SJCRH30 (cell line): Measurements from ENCODE around the gene DERL2. TPM values are rescaled to one million over a fixed set of nuclear protein-coding genes. Genes with fewer than 3 reads are reported as not detected.

Experiments used
- DNase-seq, 2 experiments: peaks; one replicate each; pipeline ENCODE4 v3.0.0-alpha.2; 2015 to 2020
- H3K27ac ChIP-seq: fragments of 250-450 bp; sonication (Bioruptor Pico); 2 replicates; pipeline ENCODE4 v1.5.1; 2020; ENCODE audit warnings: mild to moderate bottlenecking, moderate library complexity
- H3K27me3 ChIP-seq: fragments of 250-450 bp; sonication (Bioruptor Pico); 2 replicates; pipeline ENCODE4 v1.5.1; 2020; ENCODE audit warnings: mild to moderate bottlenecking, moderate library complexity
- H3K36me3 ChIP-seq: fragments of 250-450 bp; sonication (Bioruptor Pico); 2 replicates; pipeline ENCODE4 v1.5.1; 2020; ENCODE audit warnings: mild to moderate bottlenecking, moderate library complexity
- H3K4me1 ChIP-seq: fragments of 250-450 bp; sonication (Bioruptor Pico); 2 replicates; pipeline ENCODE4 v1.5.1; 2020; ENCODE audit warnings: mild to moderate bottlenecking, moderate library complexity
- H3K4me3 ChIP-seq: fragments of 250-450 bp; sonication (Bioruptor Pico); 2 replicates; pipeline ENCODE4 v1.5.1; 2020; ENCODE audit warnings: mild to moderate bottlenecking, moderate library complexity
- H3K9me3 ChIP-seq: fragments of 250-450 bp; sonication (Bioruptor Pico); replicated peaks from 2 replicates; pipeline ENCODE4 v1.5.1; 2020; ENCODE audit warnings: mild to moderate bottlenecking, moderate library complexity
- total RNA-seq: library from RNA; depleted of rRNA; stranded (reverse); fragments of >200 nt; shearing (Covaris generic); gene quantifications from 2 replicates; pipeline ENCODE4 v1.2.3, GENCODE V29; 2014

DERL2 gene
- total RNA-seq, 1 experiment from 2014 or later = 53.3 TPM

- H3K27me3 ChIP-seq = no peaks in the 10 kb centered on the region
- no peak overlapping the region for H3K27ac ChIP-seq
- no peaks in the 10 kb centered on the region for H3K9me3 ChIP-seq
- no peaks in the 10 kb centered on the region for H3K36me3 ChIP-seq
- H3K4me3 ChIP-seq = no peak overlapping the region
- H3K4me1 ChIP-seq = peaks cover 3% of the 10 kb centered on the region
- no peak for DNase-seq
Observed at GRCh38 chr17:5511401-5512225, 25.6 kb upstream of the DERL2 start.

- H3K4me1 ChIP-seq = no peaks in the 10 kb centered on the region; the same call in 1 of the 2 replicates
- no peaks in the 10 kb centered on the region for H3K36me3 ChIP-seq
- no peak overlapping the region for H3K4me3 ChIP-seq
- H3K27ac ChIP-seq = no peak overlapping the region
- no peak for DNase-seq
- H3K27me3 ChIP-seq = no peaks in the 10 kb centered on the region
- no peaks in the 10 kb centered on the region for H3K9me3 ChIP-seq
Observed at GRCh38 chr17:5510771-5511170, 24.8 kb upstream of the DERL2 start.

GRCh38 chr17:5509482-5509881 is 23.5 kb upstream of the DERL2 start:
- DNase-seq = no peak
- Histone ChIP-seq H3K27ac (no peak overlapping the region), H3K9me3 (no peaks in the 10 kb centered on the region), H3K27me3 (no peaks in the 10 kb centered on the region), H3K36me3 (no peaks in the 10 kb centered on the region), H3K4me3 (no peak overlapping the region), H3K4me1 (no peaks in the 10 kb centered on the region)

- no peaks in the 10 kb centered on the region for H3K27me3 ChIP-seq
- no peak overlapping the region for H3K27ac ChIP-seq
- H3K4me1 ChIP-seq = no peaks in the 10 kb centered on the region
- no peaks in the 10 kb centered on the region for H3K9me3 ChIP-seq
- no peak overlapping the region for H3K4me3 ChIP-seq
- H3K36me3 ChIP-seq = no peaks in the 10 kb centered on the region
- no peak for DNase-seq
Observed at GRCh38 chr17:5508810-5509209, 22.8 kb upstream of the DERL2 start.

GRCh38 chr17:5506307-5506706 is 20.3 kb upstream of the DERL2 start:
- Histone ChIP-seq H3K4me3 (no peak overlapping the region), H3K27ac (no peak overlapping the region), H3K27me3 (no peaks in the 10 kb centered on the region), H3K4me1 (no peaks in the 10 kb centered on the region), H3K9me3 (no peaks in the 10 kb centered on the region), H3K36me3 (no peaks in the 10 kb centered on the region)
- DNase-seq = no peak

GRCh38 chr17:5502552-5502951 is 16.6 kb upstream of the DERL2 start:
- no peaks in the 10 kb centered on the region for H3K36me3 ChIP-seq
- no peaks in the 10 kb centered on the region for H3K9me3 ChIP-seq
- no peaks in the 10 kb centered on the region for H3K27me3 ChIP-seq
- DNase-seq = no peak
- H3K4me3 ChIP-seq = no peak overlapping the region
- no peaks in the 10 kb centered on the region for H3K4me1 ChIP-seq
- no peak overlapping the region for H3K27ac ChIP-seq

- Histone ChIP-seq H3K4me3 (no peak overlapping the region), H3K9me3 (no peaks in the 10 kb centered on the region), H3K27me3 (no peaks in the 10 kb centered on the region), H3K36me3 (no peaks in the 10 kb centered on the region), H3K27ac (no peak overlapping the region), H3K4me1 (no peaks in the 10 kb centered on the region)
- DNase-seq = no peak
Observed at GRCh38 chr17:5501685-5502084, 15.7 kb upstream of the DERL2 start.

GRCh38 chr17:5500589-5501391 is 14.8 kb upstream of the DERL2 start:
- Histone ChIP-seq H3K4me3 (peak overlapping the region; percentile 65), H3K27me3 (no peaks in the 10 kb centered on the region), H3K27ac (no peak overlapping the region), H3K9me3 (no peaks in the 10 kb centered on the region), H3K4me1 (no peaks in the 10 kb centered on the region), H3K36me3 (no peaks in the 10 kb centered on the region)
- peak; percentile 92 to 93 for DNase-seq

GRCh38 chr17:5500247-5500588 is 14.2 kb upstream of the DERL2 start:
- H3K4me1 ChIP-seq = no peaks in the 10 kb centered on the region

GRCh38 chr17:5499476-5500231 is 13.7 kb upstream of the DERL2 start:
- no peaks in the 10 kb centered on the region for H3K4me1 ChIP-seq
- H3K36me3 ChIP-seq = no peaks in the 10 kb centered on the region
- no peaks in the 10 kb centered on the region for H3K9me3 ChIP-seq
- no peaks in the 10 kb centered on the region for H3K27me3 ChIP-seq
- no peak for DNase-seq
- H3K27ac ChIP-seq = no peak overlapping the region
- peak overlapping the region; percentile 65; the same call in 1 of the 2 replicates for H3K4me3 ChIP-seq

More at GRCh38 chr17:5500247-5500588, 14.2 kb upstream of the DERL2 start:
- Histone ChIP-seq H3K9me3 (no peaks in the 10 kb centered on the region), H3K27me3 (no peaks in the 10 kb centered on the region), H3K4me3 (peak overlapping the region; percentile 65), H3K27ac (no peak overlapping the region), H3K36me3 (no peaks in the 10 kb centered on the region)
- DNase-seq = no peak

GRCh38 chr17:5492970-5493369 is 7.0 kb upstream of the DERL2 start:
- Histone ChIP-seq H3K27ac (no peak overlapping the region), H3K9me3 (peaks cover 4% of the 10 kb centered on the region), H3K4me3 (no peak overlapping the region), H3K27me3 (no peaks in the 10 kb centered on the region), H3K36me3 (peaks cover 27% of the 10 kb centered on the region), H3K4me1 (no peaks in the 10 kb centered on the region)
- DNase-seq = no peak

GRCh38 chr17:5488752-5489151 is 2.8 kb upstream of the DERL2 start:
- Histone ChIP-seq H3K4me1 (peaks cover 3% of the 10 kb centered on the region; the same call in 1 of the 2 replicates), H3K9me3 (peaks cover 4% of the 10 kb centered on the region), H3K4me3 (no peak overlapping the region), H3K27ac (no peak overlapping the region), H3K27me3 (no peaks in the 10 kb centered on the region), H3K36me3 (peaks cover 45% of the 10 kb centered on the region)
- no peak for DNase-seq

- no peaks in the 10 kb centered on the region for H3K27me3 ChIP-seq
- H3K36me3 ChIP-seq = peaks cover 54% of the 10 kb centered on the region
- H3K27ac ChIP-seq = peak within 1 kb of the TSS; percentile 99
- DNase-seq = peak; percentile 97
- peak within 1 kb of the TSS; percentile 99 for H3K4me3 ChIP-seq
- H3K9me3 ChIP-seq = no peaks in the 10 kb centered on the region
- peaks cover 3% of the 10 kb centered on the region; the same call in 1 of the 2 replicates for H3K4me1 ChIP-seq
Observed at GRCh38 chr17:5486206-5487124, 487 bp upstream of the DERL2 start, which contains the start of gene MIS12. MIS12 (plus strand) TSS chr17:5486566; CDS start chr17:5488863, 2,297 bp downstream.

GRCh38 chr17:5481451-5481850 is 4.5 kb downstream of the DERL2 start:
- Histone ChIP-seq H3K4me1 (peaks cover 3% of the 10 kb centered on the region; the same call in 1 of the 2 replicates), H3K9me3 (no peaks in the 10 kb centered on the region), H3K27me3 (no peaks in the 10 kb centered on the region), H3K27ac (no peak overlapping the region), H3K4me3 (no peak overlapping the region), H3K36me3 (peaks cover 54% of the 10 kb centered on the region)
- DNase-seq = no peak
